K562 (cell line): ENCODE results near the gene VHLL. TPM values are rescaled to one million over a fixed set of nuclear protein-coding genes. Genes with fewer than 3 reads are reported as not detected.

Source experiments
- CC2D1A ChIP-seq: fragments of 450-650 bp; IDR thresholded peaks from 2 replicates; pipeline ENCODE4 v1.6.1; 2017; ENCODE audit warnings: mild to moderate bottlenecking
- KAT8 ChIP-seq: fragments of 450-650 bp; IDR thresholded peaks from 2 replicates; pipeline ENCODE4 v1.6.1; 2016; ENCODE audit warnings: low read depth, mild to moderate bottlenecking
- PTTG1 ChIP-seq: fragments of 450-650 bp; IDR thresholded peaks from 2 replicates; pipeline ENCODE4 v1.6.1; 2016; ENCODE audit warnings: low read depth, mild to moderate bottlenecking, missing genetic modification characterization, missing compliant biosample characterization
- SMAD2 ChIP-seq: fragments of 150-350 bp; IDR thresholded peaks from 2 replicates; pipeline ENCODE4 v1.6.1; 2014; ENCODE audit warnings: low read depth, mild to moderate bottlenecking, low read length
- SNRNP70 ChIP-seq: fragments of 200-400 bp; formaldehyde crosslinking; optimal IDR thresholded peaks from 2 replicates; pipeline ENCODE3; 2017; ENCODE audit warnings: low read depth, low read length
- TARDBP ChIP-seq: fragments of 450-650 bp; IDR thresholded peaks from 2 replicates; pipeline ENCODE4 v1.6.1; 2016
- XRCC5 ChIP-seq: fragments of 200-400 bp; formaldehyde crosslinking; IDR thresholded peaks from 2 replicates; pipeline ENCODE4 v1.6.1; 2017; ENCODE audit warnings: low read depth, mild to moderate bottlenecking, low read length
- ZNF589 ChIP-seq: fragments of 200-800 bp; sonication (Bioruptor generic); IDR thresholded peaks from 2 replicates; pipeline ENCODE4 v1.6.1; 2016; ENCODE audit warnings: low read depth, missing genetic modification characterization, missing compliant biosample characterization
- polyA plus RNA-seq, 8 experiments: library from polyadenylated mRNA; depleted of rRNA in 4 of 8; stranded (reverse) in 5 of 8; unstranded in 3 of 8; fragments of >200 nt; fragmentation: Nextera tagmentation in 2 of 8; fragmentation: Illumina TruSeq in 1 of 8; extraction: Ambion mirVana in 2 of 8; extraction: Trizol in 1 of 8; gene quantifications; 2 replicates each; pipeline versions ENCODE4 v1.2.1 to v1.2.3, GENCODE V29; 2011 to 2014; ENCODE audit warnings: inconsistent platforms in 1 of 8, missing spikeins in 1 of 8
- total RNA-seq, 7 experiments: library from RNA; depleted of rRNA in 6 of 7; stranded (reverse); fragments of >200 nt in 6 of 7; fragmentation: Illumina TruSeq in 2 of 7; extraction: Trizol in 2 of 7; gene quantifications; 2 replicates each; pipeline versions ENCODE4 v1.2.1 to v1.2.3, GENCODE V29; 2011 to 2021; ENCODE audit warnings: low replicate concordance in 1 of 7
- TF ChIP-seq, protein P1 (sequence below): fragments of 250-450 bp; sonication (Bioruptor Pico); IDR thresholded peaks from 2 replicates; pipeline ENCODE4 v1.5.0; 2021
- TF ChIP-seq, protein P2 (sequence below), 2 experiments: fragments of 450-650 bp; formaldehyde crosslinking in 1 of 2; IDR thresholded peaks; 2 replicates each; pipeline versions ENCODE4 v1.4.0 to v1.6.1; 2014 to 2020; ENCODE audit warnings: mild to moderate bottlenecking in 2 of 2, borderline replicate concordance in 1 of 2, low read depth in 1 of 2

Gene VHLL
- total and polyA plus RNA-seq, 9 of the 15 experiments (the other 6 are each of a cell fraction or from before 2014, with no cell fraction given): not detected

DNA sequence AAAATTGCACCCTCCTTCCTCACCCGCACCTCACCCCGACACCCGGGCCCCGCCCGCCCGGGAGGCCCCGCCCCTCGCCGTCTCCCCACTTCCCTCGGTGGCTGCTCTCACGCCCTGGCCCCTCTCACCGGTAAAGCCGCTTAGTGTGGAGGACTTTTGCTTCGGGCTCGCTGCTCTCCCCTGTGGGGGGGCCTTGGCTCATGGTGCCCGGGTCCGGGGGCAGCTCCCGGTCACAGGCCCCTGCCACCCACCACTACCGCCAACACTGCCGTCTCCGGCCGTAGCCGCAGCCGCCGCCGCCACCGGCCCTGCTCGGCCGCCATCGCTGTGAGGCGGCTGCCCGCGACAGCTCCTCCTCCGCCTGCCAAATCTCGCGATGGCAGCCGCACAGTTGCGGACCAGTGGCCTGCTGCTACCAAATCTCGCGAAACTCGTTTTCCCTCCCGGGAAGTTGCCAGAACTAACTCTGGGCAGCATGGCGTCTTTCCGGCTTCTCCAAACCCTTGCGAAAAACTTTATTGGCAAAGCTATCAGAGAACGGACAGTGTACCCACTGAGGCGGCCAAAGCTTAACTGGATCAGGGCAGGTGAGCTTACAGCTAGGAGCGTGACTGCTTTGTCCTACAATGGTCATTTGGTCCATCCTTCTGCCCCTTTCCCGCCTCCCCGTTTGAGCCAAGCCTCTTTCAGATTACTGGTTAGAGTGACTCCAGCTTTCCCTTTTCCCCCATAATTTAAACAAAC, 16.5 kb downstream of the VHLL start, which contains the start of gene SMG5 (continued):
- TF ChIP-seq KAT8 (no peak), SMAD2 (peak; percentile 53; the same call in 1 of the 2 replicates), ZNF589 (CRISPR knock-in tag) (no peak), CC2D1A (no peak), XRCC5 (peak; percentile 96), PTTG1 (tag) (no peak), TARDBP (0 out of 2 replicates have a peak, but pooled peaks have one; percentile 36), SNRNP70 (no peak)
- TF ChIP-seq, protein P1, sequence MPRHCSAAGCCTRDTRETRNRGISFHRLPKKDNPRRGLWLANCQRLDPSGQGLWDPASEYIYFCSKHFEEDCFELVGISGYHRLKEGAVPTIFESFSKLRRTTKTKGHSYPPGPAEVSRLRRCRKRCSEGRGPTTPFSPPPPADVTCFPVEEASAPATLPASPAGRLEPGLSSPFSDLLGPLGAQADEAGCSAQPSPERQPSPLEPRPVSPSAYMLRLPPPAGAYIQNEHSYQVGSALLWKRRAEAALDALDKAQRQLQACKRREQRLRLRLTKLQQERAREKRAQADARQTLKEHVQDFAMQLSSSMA: peak; percentile 95
- TF ChIP-seq, protein P2, sequence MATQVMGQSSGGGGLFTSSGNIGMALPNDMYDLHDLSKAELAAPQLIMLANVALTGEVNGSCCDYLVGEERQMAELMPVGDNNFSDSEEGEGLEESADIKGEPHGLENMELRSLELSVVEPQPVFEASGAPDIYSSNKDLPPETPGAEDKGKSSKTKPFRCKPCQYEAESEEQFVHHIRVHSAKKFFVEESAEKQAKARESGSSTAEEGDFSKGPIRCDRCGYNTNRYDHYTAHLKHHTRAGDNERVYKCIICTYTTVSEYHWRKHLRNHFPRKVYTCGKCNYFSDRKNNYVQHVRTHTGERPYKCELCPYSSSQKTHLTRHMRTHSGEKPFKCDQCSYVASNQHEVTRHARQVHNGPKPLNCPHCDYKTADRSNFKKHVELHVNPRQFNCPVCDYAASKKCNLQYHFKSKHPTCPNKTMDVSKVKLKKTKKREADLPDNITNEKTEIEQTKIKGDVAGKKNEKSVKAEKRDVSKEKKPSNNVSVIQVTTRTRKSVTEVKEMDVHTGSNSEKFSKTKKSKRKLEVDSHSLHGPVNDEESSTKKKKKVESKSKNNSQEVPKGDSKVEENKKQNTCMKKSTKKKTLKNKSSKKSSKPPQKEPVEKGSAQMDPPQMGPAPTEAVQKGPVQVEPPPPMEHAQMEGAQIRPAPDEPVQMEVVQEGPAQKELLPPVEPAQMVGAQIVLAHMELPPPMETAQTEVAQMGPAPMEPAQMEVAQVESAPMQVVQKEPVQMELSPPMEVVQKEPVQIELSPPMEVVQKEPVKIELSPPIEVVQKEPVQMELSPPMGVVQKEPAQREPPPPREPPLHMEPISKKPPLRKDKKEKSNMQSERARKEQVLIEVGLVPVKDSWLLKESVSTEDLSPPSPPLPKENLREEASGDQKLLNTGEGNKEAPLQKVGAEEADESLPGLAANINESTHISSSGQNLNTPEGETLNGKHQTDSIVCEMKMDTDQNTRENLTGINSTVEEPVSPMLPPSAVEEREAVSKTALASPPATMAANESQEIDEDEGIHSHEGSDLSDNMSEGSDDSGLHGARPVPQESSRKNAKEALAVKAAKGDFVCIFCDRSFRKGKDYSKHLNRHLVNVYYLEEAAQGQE (IDR thresholded peaks at IDR 0.05; ENCODE audit: borderline replicate concordance): no peak
- TF ChIP-seq, protein P2 (CRISPR knock-in tag; IDR thresholded peaks at IDR 0.05; ENCODE audit: low read depth): no peak
